GM19468 (cell line): ENCODE results near the gene ABR.
"Not testable (repeated sequence)": the region's sequence is repeated elsewhere in the genome, so short reads cannot be mapped to it uniquely, and the experiment has no call there.

ENCODE experiments used
- ATAC-seq: cut with Tn5 transposase; IDR thresholded peaks from one replicate; pipeline ENCODE4 v1.9.1; 2021; ENCODE audit warnings: mild to moderate bottlenecking, moderate library complexity, moderate number of reproducible peaks; ENCODE audit not compliant: unreplicated experiment; ENCODE audit errors: extremely low read depth

The ABR gene

DNA sequence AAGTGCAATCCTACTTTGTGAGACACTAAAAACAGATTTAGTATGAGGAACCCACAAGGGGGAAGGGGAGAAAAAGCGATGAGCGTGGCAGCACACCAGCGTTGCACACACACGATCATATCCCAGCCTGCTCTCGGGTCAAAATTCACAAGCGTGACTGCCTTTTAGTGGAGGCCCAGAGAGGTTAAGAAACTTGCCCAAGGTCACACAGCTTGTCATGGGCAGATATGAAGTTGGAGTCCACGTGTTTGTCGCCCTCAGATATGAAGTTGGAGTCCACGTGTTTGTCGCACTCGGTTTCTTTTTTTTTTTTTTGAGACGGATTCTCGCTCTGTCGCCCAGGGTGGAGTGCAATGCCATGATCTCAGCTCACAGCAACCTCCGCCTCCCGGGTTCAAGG is 124.5 kb downstream of the ABR start:
- ATAC-seq: no peak

DNA sequence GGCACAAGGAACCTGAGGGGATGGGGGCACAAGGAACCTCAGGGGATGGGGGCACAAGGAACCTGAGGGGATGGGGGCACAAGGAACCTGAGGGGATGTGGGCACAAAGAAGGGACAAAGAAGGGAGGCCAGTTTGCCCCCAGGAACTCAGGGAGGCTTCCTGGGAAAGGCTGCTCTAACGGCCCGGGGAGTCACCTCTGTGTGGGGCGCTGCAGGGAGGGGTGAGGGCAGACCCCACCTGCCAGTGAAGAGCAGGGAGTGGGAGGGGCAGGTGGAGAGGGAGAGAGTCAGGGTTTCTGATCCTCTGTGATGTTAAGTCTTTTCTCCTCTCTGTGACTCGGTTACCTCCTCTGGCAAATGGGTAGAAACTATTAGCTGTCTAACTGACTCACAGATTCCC is 125.1 kb downstream of the ABR start:
- ATAC-seq: no peak

DNA sequence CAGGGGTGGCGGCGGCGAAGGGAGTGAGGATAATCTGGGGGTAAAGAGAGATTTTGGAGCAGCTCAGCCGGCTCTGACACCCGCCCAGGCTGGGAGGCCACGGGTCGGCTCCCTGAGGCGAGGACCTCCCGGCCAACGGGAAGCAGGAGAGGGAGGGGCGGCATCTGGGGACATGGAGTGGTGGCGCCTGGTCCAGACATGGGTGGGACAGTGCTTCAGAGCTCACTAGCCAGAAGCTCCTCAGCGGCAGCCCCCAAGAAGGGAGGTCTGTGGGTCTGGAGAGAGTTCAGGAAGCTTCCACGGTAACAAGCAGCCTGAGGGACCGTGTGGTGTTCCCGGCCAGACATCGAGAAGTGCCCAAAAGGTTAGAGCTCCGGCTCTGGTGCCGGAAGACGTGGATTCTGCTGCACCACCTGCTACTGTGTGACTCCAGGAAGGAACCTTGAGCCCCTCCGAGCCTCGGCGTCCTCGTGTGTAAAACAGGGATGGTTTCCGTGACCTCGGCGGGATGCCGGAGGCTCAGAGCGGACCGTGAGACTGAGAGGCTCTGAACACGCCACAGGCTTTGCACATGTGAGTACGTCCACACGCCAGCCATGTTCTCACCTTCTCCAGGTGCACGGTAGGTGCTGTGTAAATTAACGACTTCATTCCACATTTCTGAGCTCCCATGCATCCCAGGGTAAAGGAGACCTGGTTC is 126.0 kb downstream of the ABR start:
- ATAC-seq: no peak

DNA sequence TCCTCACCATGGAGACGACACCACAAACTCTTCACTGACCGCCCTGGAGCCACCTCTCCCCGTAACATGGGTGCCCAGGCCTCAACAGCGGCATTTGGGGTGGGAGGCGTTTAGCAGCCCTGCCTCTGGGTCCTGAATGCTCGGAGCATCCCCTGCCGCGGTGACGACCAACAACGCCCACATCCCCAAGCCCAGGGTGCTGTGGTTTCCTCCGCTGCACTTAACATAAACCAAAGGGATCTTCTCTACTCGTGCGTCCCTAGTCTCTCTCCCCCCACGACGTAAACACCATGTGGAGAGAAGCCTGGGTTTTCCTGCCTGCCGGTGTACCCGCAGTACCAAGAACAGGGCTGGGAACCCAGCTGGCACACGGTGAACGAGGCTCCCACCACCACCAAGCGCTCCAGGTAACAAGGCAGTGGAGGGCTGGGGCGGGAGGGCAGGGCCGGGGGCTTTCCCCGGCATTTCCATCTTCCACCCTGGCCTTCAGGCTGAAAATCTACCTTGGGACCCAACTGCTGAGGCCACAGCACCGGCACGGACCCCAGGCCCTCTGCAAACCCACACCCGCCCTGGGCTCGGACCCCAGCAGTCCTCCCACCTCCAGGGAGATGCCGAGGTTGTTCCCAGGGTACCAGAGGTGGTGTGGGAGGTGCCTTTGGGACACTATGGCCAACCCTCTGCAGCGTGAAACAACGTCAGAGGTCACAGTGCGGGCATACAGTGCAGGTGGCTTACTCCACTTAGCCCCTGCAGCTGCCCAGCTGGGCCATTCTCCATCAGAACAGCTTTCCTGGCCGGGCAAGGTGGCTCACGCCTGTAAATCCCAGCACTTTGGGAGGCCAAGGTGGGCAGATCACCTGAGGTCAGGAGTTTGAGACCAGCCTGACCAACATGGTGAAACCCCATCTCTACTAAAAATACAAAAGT is 128.5 kb downstream of the ABR start:
- no peak for ATAC-seq

DNA sequence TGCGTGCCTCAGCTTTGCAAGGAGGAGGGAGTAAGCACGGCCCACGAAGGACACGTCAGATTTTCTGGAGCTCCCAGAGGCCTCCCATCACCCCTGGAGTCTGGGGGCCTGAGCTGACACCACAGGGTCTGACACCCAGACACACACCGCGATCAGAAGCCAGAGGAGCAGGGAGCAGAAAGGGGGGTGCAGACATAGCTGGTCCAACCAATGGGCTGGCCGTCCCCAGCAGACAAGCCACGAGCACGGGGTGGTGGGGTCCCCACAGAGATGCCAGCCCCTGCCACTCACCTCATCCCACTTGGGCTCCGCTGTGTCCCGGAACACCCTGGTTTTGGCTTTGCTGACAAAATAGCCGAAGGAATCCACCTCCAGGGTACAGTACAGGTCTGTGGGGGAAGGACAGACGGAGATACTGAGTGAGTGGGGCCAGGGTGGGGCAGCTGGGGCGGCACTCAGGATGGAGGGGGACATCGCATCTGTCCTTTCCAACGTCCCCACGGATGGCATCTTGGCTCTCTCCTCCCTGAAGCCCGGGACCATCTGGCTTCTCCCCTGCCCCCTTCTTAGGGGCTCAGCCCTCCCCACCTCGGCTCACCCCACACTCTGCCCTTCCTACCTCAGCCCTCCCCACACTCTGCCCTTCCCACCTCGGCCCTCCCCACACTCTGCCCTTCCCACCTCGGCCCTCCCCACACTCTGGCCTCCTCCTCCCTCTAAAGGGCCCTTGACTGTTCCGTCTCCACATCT is 129.4 kb downstream of the ABR start:
- no peak for ATAC-seq

DNA sequence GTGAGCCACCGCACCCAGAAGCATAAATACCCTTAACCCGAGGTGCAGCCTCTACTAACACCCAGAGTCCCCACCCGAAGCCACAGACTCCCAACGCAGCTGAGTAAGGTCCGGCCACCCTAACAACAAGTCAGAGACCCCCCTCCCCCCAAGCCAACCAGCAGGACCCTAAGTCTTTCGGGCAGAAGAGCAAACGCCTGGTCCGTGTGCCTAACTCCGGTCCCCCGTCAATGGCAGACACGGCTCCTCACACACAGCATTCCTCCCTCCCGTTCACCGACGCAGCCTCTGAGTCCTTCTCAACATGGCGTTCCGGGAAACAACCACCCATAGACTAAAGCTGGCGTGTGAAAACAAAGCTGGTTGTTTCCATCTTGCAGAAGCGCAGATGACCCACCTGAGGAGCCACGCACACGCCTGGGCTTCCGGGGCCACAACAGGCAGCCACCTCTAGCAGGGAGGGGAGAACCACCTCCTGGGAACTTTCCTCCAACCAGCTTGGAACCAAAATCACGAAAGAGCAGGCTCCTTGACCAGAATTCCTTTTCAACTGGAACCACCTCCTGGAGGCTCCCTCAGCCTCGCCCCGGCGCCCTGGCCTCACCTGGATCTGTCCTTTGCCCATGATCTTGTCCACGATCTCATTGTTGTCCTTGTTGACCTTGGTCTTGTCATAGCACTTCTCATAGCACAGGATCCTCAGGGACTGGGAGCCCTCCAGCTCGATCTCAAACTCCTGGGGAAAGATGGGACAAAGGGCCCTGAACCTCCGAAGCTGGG is 130.1 kb downstream of the ABR start:
- ATAC-seq: no peak

DNA sequence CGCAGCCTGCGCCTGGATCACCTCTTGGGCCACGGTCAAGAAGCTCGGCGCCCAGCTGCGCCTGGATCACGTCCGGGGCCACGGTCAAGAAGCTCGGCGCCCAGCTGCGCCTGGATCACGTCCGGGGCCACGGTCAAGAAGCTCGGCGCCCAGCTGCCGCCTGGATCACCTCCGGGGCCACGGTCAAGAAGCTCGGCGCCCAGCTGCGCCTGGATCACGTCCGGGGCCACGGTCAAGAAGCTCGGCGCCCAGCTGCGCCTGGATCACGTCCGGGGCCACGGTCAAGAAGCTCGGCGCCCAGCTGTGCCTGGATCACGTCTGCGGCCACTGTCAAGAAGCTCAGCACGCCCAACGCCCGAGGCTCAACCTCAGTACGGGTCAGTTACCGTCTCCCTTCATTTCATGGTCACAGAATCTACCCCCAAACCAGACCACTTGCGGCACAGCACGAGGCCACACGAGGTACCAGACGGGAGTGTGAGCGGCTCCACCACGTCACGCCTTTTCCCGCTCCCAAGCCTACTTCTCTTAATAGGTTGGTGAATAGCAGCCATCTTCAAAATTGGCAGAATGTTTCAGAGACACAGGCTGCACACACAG is 131.2 kb downstream of the ABR start:
- not testable (repeated sequence) for ATAC-seq

DNA sequence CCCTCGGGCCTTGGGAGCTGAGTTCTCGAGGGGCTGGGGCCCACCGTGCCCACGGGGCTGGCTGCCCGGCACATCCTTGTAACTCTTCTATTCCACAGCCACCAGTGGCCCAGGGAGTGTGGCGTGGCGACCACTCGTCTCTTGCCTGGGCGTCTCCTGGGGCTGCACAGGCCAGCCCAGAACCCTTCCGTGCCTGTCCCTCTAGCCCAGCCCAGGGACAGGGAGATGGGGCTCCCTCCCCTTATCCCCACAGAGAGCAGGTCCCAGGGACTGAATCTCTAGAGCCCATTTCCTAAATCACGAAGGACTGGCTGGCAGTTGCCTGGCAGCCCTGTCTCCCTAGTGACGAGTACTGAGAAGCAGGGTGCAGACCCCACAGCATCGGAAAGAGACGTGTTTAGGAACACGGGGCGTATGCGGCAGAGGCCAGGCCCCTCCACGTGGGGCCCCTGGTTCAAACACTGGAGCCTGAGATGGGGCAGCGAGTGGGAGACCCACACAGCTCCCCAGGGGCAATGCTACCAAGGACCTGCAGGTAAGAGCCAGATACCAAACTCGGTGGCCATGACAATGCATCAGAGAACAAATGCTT is 131.8 kb downstream of the ABR start:
- ATAC-seq: no peak

DNA sequence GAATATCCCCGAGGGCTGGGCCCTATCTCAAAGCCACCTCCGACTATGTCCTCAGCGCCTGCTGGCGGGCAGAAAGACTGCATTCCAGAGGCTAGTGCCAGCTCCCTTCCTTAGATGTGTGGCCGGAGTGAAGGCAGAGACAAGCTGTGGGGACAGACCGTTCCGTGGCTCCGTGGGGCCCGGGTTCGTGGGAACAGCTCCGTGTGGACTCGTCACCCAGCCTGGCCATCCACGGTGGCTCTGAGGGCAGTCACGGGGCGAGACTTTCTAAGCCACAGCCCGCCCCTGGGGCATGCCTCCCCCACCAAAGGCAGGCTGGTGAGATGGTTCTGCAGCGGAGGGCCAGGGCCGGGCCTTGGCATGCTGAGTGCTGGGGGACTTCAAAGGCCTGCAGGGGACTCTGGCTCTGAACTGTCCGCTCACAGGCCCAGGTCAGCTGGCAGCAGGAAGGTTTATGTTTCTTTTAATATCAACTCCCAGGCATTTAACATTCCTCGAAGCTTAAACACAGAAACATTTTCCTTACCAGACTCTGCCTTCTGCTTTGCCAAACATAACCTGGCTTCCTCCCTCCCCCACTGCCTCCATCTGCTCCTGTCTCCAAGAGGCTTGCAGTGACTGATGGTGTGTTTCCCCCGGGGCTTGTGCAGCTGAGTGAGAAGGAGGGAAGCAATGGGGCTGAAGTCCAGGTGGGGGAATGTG is 132.5 kb downstream of the ABR start:
- ATAC-seq: no peak

DNA sequence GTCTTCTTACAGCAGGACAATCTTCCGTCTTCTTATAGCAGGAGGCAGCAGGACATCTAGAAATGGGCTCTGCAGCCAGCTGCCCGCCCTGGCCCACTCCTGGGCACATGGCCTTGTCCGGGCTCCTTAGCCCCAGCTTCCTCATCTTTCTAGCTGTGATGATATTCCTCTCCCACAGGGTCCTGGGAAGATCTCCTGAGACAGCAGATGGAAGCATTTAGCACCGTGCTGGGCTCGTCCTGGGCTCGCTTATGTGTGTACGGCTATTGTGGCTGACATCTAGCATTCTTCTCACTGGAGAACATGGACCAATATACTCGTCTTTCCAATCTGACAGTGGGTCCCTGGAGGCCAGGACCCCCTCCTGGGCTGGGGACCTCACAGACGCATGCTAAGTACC is 134.3 kb downstream of the ABR start:
- no peak for ATAC-seq

DNA sequence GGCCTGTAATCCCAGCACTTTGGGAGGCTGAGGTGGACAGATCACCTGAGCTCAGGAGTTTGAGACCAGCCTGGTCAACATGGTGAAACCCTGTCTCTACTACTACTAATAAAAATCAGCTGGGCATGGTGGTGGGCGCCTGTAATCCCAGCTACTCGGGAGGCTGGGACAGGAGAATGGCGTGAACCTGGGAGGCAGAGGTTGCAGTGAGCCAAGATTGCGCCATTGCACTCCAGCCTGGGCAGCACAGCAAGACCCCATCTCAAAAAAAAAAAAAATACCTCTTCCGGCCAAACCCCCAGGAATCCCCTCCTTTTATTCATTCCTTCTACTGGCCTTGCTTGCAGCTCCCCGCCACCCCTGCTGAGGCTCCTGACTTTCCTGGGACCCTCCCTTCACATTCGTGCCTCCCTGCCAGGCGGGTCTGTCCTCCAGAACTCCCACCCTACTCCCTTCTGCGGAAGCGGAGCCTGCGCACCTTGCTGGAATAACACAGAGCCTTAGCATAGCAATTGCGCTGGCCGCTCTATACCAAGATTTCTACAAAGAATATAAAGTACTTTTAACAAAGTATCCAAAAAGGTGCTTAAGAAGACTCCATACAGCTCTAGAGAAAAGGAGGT is 135.3 kb downstream of the ABR start:
- not testable (repeated sequence) for ATAC-seq

DNA sequence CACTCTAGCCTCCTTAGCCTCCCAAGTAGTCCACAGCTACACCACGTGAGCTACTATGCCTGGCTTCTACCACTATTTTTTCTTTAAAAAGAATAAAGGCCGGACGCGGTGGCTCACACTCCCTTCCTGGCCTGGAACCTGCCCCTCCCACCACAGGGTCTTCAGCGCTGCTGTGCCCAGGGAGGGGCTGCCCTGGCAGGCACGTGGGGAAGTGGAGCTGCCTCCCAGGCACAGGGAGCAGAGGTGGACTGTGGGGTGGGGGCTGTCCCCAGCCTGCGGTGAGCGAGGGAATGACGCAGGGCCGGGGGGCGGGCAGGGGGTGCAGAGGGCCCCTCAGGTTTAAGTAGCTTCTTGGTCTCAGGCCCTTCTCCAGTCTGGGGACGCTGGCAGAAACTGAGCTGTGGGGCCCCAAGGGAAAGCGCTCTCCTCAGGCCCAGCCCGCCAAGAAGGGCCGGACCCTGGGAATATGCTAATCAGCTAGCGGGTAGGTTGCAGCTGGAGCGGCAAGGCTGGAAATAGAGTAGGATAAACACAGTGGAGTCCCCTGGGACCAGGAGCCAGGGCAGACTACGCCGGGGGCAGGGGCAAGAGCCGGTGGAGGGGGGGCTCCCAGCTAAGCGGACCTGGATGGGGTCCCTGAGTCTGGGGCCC is 136.1 kb downstream of the ABR start:
- no peak for ATAC-seq

DNA sequence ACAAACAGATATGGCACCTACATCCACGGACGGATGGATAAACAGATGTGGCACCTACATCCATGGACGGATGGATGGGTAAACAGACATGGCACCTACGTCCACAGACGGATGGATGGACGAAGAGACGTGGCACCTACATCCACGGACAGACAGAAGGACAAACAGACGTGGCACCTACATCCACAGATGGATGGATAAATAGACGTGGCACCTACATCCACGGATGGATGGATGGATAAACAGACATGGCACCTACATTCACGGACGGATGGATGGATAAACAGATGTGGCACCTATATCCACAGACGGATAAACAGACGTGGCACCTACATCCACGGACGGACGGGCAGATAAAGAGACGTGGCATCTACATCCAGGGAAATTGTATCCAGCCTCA is 137.3 kb downstream of the ABR start:
- no peak for ATAC-seq

DNA sequence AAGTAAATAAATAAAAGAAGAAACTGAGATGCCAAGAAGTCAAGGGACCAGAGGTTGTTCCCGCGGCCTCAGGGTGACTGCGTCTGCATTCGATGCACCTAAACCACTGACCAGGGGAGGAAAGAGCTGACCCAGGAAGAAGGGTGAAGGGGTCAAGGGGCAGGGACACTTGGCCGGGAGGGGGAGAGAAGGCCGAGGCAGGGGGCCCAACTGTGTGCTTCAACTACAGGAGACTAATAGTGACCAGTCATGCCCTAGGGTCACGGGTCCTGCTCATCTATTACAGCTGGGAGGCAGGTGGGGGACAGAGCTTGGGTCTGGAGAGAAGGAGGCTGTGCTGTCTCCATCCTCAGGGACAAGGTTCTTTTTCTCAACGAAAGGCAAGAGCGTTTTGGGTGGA is 138.0 kb downstream of the ABR start:
- no peak for ATAC-seq

DNA sequence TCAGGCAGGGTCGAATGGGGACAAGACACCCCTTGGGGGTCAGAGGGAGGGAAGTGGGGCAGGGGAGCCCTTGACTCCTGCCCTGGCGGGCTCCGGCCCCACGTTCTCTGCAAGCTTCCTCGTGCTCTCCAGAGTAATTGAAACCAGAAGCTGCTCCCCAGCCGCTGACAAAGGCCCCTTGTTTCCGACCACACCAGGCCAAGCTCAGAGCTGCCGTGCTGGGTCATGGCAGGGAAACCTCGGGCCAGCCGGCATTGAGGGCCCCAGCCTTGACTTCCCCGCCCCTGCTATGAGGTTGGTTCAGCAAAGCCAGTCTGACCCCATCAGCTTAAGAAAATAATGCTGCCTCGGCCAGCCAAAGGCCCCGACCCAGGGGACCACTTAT is 139.6 kb downstream of the ABR start:
- ATAC-seq: no peak

DNA sequence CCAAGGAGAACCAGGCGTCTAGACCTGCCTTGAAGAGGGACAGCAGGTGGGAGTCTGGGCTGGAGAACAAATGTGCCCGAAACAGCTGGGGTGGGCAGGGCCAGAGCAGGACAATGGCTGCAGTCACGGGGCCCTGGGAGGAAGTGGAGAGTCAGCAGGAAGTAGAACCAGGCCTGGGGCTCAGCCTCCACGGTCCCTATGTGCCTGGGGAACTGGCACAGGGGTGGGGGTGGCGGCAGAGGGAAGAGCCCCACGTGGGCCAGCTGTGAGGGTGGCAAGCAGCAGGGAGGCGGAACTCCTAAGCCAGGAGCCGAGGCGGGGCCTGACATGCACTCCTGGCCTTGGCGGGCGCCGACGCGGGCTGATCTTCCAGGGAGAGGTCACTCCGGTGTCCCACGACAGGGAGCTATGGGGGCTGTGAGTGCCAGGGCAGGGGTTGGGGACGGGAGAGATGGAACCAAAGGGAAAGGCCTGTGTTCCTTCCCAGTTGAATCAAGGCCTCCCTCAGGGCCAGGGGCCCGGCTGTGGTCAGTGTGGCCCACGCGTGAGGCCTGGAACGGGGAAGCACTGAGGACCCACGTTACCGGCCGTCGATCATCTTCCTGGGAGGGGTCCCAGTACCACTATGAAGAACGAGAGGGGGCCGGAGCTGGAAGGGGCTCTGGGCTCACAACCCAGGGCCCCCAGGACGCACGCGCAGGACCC is 140.1 kb downstream of the ABR start:
- no peak for ATAC-seq

DNA sequence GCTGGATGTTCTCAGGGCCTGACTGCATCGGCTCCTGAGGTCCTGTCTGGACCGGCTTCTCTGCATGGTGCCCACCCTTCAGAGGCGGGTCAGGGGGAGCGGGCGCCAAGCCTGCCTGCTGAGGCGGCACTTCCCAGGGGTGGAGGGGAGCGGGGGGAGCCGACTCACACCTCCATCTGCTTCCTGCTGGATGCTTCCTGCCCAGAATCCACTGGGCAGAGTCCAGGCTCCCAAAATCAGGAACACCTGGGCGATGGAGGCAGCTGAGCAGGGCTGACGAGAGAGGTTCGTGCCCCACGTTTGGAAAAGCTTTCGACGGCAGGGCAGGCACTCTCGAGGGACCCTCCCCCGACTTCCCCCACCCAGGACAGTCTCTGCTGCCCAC is 140.7 kb downstream of the ABR start:
- ATAC-seq: no peak
